Activated naive CD8-positive, alpha-beta T cell treated with anti-CD3 and anti-CD28 coated beads for 36 hours (primary cell): Measurements from ENCODE around the gene SP3. TPM values are rescaled to one million over a fixed set of nuclear protein-coding genes. Genes with fewer than 3 reads are reported as not detected.

Experiments used
- DNase-seq: peaks from one replicate; pipeline ENCODE4 v3.0.0; 2021
- H3K27ac Mint-ChIP-seq: one replicate; pipeline ENCODE4 v1.8.0; 2022; ENCODE audit warnings: mild to moderate bottlenecking, moderate library complexity, mixed read lengths
- H3K27me3 Mint-ChIP-seq: one replicate; pipeline ENCODE4 v1.8.0; 2022; ENCODE audit warnings: mild to moderate bottlenecking, mixed read lengths
- H3K36me3 Mint-ChIP-seq: one replicate; pipeline ENCODE4 v1.8.0; 2021; ENCODE audit warnings: mild to moderate bottlenecking, mixed read lengths
- H3K4me1 Mint-ChIP-seq: one replicate; pipeline ENCODE4 v1.8.0; 2021; ENCODE audit warnings: mixed read lengths
- H3K4me3 Mint-ChIP-seq: one replicate; pipeline ENCODE4 v1.8.0; 2022; ENCODE audit warnings: mild to moderate bottlenecking, moderate library complexity, mixed read lengths
- H3K9me3 Mint-ChIP-seq: one replicate; pipeline ENCODE4 v1.8.0; 2022; ENCODE audit warnings: mixed read lengths
- total RNA-seq, 2 experiments: library from RNA; stranded (reverse); gene quantifications; one replicate each; pipeline ENCODE4 v1.2.3, GENCODE V29; 2021

SP3 gene
- 10 to 100 TPM; 84.7 to 86.8 TPM for total RNA-seq

DNA sequence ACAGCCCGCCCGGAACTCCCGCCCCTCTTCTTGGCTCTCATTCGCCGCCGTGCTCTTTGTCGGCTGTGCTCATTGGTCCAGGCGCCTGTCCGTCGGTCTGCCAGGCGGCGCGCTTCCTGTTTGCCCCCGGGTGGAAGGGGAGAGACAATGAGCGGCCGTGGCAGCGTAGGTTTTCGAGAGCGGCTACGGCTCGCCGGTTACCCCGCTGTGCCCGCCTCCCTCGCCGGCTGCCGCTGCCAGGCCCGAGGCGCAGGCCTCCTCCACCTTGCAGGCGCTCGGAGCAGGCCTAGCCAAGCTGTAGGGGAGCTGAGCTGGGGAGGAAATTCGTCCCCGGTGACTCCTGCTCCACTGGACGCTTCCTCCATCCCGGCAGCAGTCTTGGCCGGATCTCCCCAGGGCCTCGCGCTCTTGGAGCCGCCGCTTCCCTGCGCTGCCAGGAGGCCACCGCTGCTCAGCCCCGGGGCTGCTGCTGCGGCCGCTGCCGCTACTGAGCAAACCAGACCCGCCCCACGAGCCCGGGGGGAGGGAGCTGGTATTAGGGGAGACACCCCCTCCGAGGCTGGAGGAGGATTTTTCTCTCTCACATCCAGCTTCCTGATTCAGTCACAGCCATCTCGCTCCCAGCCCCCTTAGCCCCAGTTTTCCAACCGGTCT is at the start of gene SP3:
Gene SP3 (minus strand): TSS at position 2 of the 654 bp plus-strand sequence. CDS start 202 bp downstream, outside the sequence.
- peak within 1 kb of the TSS; percentile 99 for H3K27ac Mint-ChIP-seq
- peaks cover under 1% of the 10 kb centered on the region for H3K9me3 Mint-ChIP-seq
- peaks cover 24% of the 10 kb centered on the region for H3K36me3 Mint-ChIP-seq
- DNase-seq, result peak; percentile 95
- no peaks in the 10 kb centered on the region for H3K27me3 Mint-ChIP-seq
- peak within 1 kb of the TSS; percentile 96 for H3K4me3 Mint-ChIP-seq
- peaks cover 23% of the 10 kb centered on the region for H3K4me1 Mint-ChIP-seq

DNA sequence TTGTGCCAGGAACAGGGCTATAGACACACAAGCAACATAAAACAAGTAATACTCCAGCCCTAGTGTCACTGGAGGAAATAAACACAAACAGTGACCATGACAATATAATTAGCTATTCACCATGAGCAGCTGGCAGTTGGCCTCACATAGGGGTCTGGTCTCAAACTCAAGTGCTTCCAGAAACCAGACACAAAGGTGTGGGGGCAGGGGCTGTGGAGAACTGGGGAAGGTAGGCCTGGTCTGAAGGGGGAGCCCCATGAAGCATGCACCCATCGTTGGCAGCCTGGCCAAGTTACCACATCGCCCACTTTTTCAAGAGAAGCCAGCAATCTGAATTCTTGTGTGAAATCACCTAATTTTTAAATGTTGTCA is 49.5 kb upstream of the SP3 start:
- Mint-ChIP-seq H3K36me3 (no peaks in the 10 kb centered on the region), H3K27ac (no peak overlapping the region), H3K27me3 (peaks cover 23% of the 10 kb centered on the region), H3K4me1 (peaks cover 9% of the 10 kb centered on the region), H3K4me3 (no peak overlapping the region), H3K9me3 (no peaks in the 10 kb centered on the region)
- DNase-seq, result no peak

DNA sequence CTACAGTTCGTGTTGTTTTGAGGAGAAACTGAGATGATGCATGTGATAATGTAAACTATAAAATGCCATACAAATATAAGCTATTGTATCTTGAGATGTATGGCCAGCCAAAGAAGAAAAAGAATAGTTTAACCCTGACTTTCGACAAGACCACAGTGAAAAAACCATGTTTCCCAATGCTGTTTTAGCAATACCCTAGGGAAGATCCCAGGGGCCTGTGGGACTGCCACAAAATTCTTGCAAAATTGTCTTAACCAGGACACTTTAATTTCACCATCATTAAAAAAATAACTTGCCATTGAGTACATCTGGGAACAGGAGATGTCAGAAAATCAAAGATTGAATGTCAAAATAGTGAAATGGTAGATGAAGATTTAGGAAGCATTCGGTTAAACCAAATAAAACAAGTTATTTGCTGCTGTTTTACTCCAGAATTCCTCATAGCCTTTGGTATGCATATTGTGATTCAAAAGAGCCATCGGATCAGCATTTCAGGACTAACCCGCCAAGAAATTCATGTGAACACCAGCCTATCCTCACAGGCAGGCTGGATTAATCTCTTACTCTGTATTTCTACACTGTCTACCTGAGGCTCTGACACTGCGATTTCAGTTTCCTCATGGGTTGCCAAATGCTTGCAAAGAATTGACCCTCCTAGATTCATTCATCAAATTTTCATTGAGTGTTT is 49.0 kb upstream of the SP3 start:
- no peak for DNase-seq
- peaks cover 9% of the 10 kb centered on the region for H3K4me1 Mint-ChIP-seq
- no peaks in the 10 kb centered on the region for H3K9me3 Mint-ChIP-seq
- no peak overlapping the region for H3K4me3 Mint-ChIP-seq
- H3K27me3 Mint-ChIP-seq, result peaks cover 26% of the 10 kb centered on the region
- H3K27ac Mint-ChIP-seq, result no peak overlapping the region
- H3K36me3 Mint-ChIP-seq, result no peaks in the 10 kb centered on the region

DNA sequence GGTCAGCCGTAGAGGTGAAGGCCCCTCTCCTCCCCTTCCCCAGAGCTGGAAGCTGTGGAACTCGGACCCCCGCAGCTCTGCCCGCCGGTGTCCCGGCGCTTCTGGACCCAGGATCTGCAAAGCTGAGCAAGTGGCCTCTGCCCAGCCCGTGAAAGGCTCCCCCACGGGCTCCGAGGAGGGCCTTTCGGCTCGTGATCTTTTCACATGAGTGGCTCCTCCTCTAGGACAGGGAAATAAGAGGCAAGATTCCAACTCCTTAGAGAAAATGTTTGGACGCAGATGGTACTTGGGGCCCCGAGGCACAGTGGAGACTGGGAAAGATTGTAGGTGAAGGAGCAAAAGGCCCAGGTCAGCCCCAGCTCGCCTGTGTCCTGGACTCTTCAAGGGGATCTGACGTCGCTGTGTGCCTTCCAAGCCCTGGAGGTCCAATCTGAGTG is 48.2 kb upstream of the SP3 start:
- Mint-ChIP-seq H3K36me3 (no peaks in the 10 kb centered on the region), H3K4me3 (peak overlapping the region; percentile 57), H3K4me1 (peaks cover 9% of the 10 kb centered on the region), H3K27ac (no peak overlapping the region), H3K27me3 (peaks cover 29% of the 10 kb centered on the region), H3K9me3 (no peaks in the 10 kb centered on the region)
- no peak for DNase-seq

DNA sequence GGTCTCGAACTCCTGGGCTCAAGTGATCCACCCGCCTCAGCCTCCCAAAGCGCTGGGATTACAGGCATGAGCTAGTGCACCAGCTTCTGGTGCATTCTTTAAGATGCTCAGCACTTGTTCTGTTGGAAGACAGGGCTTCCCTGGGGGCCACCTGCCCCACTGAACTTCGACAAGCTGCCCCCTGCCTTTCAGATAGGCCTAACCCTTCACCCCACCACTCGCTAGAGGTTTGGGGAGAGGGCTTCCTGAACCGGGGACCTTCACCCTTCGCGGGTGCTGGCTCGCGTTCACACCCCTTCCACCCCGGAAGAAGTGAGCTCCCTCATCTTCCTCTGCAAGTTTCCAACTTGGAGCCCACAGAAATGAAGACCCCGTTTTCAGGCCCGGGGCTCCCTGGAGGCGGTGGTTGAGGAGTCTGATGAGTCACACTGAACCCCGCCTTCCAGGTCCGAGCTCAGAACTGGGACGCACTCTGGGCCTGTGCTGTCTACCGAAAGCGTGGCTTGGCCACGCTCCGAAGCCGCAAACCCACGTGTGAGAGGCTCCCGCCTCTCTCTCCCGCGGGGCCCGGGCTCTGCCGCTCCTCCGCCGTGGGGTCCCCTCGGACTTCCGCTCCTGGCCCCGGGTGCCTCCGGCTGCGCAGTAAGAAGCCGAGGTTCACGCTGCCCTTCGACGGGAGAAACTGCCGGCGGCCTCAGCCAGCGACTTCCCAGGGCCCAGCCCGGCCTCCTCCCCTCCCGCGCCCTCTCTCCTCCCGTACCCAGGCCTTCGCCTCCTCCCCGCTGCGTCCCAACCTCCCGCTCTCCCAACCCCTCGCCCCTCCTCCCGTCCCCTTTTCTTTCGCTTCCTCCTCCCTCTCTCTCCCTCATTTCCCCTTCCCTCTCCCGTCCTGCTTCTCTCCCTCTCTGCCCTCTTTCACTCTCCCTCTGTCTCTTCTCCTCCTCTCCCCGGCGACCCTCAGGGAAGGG is 47.5 kb upstream of the SP3 start:
- Mint-ChIP-seq H3K9me3 (no peaks in the 10 kb centered on the region), H3K4me3 (peak overlapping the region; percentile 57), H3K36me3 (no peaks in the 10 kb centered on the region), H3K27ac (peak overlapping the region; percentile 12), H3K4me1 (peaks cover 9% of the 10 kb centered on the region), H3K27me3 (peaks cover 29% of the 10 kb centered on the region)
- peak; percentile 31 for DNase-seq

DNA sequence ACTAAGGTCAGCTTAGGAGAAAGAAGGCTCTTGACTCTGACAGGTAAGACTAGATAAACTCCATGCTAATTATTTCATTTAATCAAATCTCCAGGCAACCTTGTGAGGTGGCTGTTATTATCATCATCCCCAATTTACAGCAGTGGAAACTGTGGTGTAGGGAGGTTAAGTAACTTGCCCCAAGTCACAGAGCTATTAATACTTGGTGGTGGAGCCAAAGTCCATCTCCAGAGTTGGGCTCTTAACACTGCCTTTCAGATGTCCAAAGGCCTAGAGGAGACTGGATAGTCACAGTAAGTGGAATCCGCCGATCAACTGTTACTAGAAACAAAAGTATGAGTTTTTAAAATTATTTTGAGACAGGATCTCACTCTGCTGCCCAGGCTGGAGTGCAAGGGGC is 46.6 kb upstream of the SP3 start:
- no peak overlapping the region for H3K4me3 Mint-ChIP-seq

DNA sequence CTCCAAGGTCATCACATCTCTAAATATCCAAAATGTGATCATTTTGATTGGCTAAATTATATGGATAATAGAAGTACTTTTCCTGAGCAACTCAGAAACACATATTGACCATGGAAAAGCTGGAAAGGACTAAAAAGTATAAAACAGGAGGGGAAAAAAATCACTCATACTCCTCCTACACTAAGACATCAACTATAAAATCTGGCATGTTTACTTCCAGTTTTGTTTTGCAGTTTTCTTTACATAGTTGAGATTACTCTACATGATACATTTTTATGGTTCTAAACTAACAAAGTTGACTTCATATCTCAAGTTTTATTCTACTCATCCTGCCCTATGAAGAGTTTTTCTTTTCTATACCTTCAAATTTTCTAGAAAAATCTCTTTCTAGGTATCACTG is 46.0 kb upstream of the SP3 start:
- no peaks in the 10 kb centered on the region for H3K9me3 Mint-ChIP-seq
- H3K27me3 Mint-ChIP-seq, result peaks cover 29% of the 10 kb centered on the region
- H3K4me1 Mint-ChIP-seq, result peaks cover 9% of the 10 kb centered on the region
- no peaks in the 10 kb centered on the region for H3K36me3 Mint-ChIP-seq
- no peak for DNase-seq
- no peak overlapping the region for H3K4me3 Mint-ChIP-seq
- no peak overlapping the region for H3K27ac Mint-ChIP-seq

More for the DNA sequence above, 46.6 kb upstream of the SP3 start:
- no peak overlapping the region for H3K27ac Mint-ChIP-seq
- peaks cover 29% of the 10 kb centered on the region for H3K27me3 Mint-ChIP-seq
- H3K9me3 Mint-ChIP-seq, result no peaks in the 10 kb centered on the region
- no peak for DNase-seq
- no peaks in the 10 kb centered on the region for H3K36me3 Mint-ChIP-seq
- H3K4me1 Mint-ChIP-seq, result peaks cover 9% of the 10 kb centered on the region

DNA sequence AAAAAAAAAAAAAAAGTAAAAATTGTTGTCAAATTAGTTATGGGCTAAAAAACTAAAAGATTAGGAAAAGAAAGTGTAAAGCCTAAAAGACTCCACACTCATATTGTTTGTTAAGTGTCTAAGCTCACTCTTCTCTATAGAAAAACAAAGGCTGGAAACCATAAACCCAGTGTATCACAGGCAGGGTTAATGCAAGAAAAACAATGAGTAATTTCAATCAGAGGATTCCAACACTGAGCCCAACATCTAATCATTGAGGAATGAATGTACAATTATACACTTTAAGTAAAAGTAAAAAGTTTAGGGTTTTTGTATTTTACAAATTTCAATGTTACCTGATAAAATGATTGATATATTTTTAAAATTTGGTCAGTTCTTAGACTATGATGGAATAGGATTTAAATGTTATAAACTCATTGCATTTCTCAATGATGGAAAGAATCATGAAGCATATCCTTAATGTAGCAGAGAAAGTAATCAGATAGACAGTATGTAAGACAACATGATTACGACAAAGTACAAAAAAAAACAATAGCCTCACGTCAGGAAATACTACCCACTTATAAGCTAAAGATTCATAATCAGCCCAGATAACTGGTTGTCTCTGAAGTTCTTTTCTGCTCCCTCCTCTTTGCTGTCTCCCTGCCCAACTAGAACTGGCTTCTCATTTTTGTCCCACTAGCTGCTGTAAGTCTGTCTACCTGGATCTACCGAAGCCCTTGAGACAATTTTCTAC is 44.5 kb upstream of the SP3 start:
- Mint-ChIP-seq H3K27me3 (peaks cover 29% of the 10 kb centered on the region), H3K4me3 (no peak overlapping the region), H3K27ac (no peak overlapping the region), H3K36me3 (no peaks in the 10 kb centered on the region), H3K9me3 (no peaks in the 10 kb centered on the region), H3K4me1 (peaks cover 11% of the 10 kb centered on the region)
- no peak for DNase-seq

DNA sequence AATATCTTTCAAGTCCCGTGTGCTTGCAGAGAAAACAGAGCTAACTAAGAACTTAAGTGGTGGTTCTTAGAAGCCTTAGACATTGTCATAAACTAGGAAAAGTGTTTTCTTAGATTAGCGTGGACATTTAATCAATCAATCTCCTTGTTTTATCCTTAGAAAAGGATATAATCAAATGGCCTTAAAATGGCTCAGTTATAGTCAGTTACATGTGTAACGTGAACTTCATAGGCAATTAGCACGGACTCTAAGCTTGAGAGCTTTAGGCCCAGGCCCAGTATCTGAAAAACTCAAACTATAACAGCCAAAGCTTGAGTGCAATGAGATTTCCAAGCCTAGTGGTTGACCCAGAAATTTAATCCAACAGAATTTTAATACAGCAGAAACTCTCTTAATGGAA is 43.5 kb upstream of the SP3 start:
- no peaks in the 10 kb centered on the region for H3K9me3 Mint-ChIP-seq
- H3K27me3 Mint-ChIP-seq, result peaks cover 28% of the 10 kb centered on the region
- H3K36me3 Mint-ChIP-seq, result no peaks in the 10 kb centered on the region
- H3K4me3 Mint-ChIP-seq, result no peak overlapping the region
- H3K27ac Mint-ChIP-seq, result no peak overlapping the region
- DNase-seq, result no peak
- H3K4me1 Mint-ChIP-seq, result peaks cover 9% of the 10 kb centered on the region

DNA sequence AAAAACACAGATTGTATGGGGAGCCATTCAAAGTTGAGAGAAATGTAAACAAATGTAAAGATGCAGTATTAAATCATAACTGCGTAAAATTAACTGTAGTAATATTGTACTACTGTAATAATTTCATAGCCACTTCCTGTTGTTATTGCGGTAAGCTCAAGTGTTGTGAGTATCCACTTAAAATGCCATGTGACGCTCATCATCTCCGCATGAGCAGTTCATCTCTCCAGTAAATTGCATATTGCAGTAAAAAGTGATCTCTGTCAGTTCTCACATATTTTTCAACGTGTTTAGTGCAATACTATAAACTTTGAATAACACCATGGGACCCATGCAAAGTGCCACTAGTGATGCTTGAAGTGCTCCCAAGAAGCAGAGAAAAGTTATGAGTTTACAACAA is 41.8 kb upstream of the SP3 start:
- no peak for DNase-seq
- Mint-ChIP-seq H3K9me3 (no peaks in the 10 kb centered on the region), H3K4me1 (peaks cover 4% of the 10 kb centered on the region)

DNA sequence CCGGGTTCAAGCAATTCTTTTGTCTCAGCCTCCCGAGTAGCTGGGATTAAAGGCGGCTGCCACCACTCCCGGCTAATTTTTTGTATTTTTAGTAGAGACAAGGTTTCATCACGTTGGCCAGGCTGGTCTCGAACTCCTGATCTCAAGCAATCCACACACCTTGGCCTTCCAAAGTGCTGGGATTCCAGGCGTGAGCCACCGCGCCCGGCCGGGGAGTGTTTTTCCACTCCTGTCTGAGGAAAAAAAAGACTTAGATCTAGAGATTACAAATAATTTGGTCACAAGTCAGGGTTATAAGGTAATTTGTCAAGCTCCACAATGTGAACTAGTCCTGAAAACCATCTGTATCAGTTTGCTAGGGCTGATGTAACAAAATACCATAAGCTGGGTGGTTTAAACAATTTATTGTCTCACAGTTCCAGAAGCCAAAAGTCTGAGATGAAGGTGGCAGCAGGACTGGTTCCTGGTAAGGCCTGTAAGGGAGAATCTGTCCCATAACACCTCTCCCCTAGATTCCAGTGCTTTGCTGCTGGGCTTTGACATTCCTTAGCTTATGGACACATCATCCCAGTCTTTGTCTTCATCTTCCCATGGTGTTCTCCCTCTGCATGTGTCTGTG is 40.7 kb upstream of the SP3 start:
- no peak for DNase-seq
- no peak overlapping the region for H3K4me3 Mint-ChIP-seq
- H3K27me3 Mint-ChIP-seq, result peaks cover 14% of the 10 kb centered on the region
- H3K4me1 Mint-ChIP-seq, result peaks cover 2% of the 10 kb centered on the region
- H3K27ac Mint-ChIP-seq, result no peak overlapping the region
- no peaks in the 10 kb centered on the region for H3K9me3 Mint-ChIP-seq
- no peaks in the 10 kb centered on the region for H3K36me3 Mint-ChIP-seq

More for the DNA sequence above, 41.8 kb upstream of the SP3 start:
- Mint-ChIP-seq H3K27me3 (peaks cover 21% of the 10 kb centered on the region), H3K36me3 (no peaks in the 10 kb centered on the region), H3K27ac (no peak overlapping the region), H3K4me3 (no peak overlapping the region)

DNA sequence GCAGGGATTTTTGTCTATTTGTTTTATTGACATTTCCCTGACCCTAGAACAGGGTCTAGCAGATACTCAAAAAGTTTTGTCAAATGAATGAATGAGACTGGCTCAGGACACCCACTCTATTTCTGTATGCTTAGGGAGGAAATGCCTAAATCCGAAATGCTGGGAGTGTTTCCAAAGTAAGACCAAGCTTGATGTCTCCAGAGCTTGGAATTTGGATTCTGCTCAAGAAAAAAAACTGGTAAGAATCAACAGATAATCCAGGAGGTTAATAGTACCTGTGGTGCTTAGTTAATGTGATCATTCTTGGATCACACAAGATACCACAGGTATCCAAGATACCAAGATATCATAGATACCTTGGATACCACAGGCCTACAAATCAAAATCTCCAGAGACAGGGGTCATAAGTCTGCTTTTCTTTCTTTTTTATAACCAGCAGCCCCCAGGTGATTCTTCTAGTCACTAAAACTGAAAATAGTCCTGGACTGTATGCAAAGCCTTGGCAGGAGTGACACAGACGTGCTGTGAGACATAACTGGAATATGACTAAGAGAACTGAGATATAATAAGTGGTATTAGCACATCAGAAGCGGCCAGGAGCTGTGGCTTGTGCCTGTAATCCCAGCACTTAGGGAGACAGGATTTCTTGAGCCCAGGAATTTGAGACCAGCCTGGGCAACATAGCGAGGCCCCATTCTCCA is 39.9 kb upstream of the SP3 start:
- Mint-ChIP-seq H3K4me3 (no peak overlapping the region), H3K4me1 (peaks cover 2% of the 10 kb centered on the region), H3K27me3 (peaks cover 10% of the 10 kb centered on the region), H3K36me3 (no peaks in the 10 kb centered on the region), H3K27ac (peak overlapping the region; percentile 40), H3K9me3 (no peaks in the 10 kb centered on the region)
- DNase-seq, result no peak

DNA sequence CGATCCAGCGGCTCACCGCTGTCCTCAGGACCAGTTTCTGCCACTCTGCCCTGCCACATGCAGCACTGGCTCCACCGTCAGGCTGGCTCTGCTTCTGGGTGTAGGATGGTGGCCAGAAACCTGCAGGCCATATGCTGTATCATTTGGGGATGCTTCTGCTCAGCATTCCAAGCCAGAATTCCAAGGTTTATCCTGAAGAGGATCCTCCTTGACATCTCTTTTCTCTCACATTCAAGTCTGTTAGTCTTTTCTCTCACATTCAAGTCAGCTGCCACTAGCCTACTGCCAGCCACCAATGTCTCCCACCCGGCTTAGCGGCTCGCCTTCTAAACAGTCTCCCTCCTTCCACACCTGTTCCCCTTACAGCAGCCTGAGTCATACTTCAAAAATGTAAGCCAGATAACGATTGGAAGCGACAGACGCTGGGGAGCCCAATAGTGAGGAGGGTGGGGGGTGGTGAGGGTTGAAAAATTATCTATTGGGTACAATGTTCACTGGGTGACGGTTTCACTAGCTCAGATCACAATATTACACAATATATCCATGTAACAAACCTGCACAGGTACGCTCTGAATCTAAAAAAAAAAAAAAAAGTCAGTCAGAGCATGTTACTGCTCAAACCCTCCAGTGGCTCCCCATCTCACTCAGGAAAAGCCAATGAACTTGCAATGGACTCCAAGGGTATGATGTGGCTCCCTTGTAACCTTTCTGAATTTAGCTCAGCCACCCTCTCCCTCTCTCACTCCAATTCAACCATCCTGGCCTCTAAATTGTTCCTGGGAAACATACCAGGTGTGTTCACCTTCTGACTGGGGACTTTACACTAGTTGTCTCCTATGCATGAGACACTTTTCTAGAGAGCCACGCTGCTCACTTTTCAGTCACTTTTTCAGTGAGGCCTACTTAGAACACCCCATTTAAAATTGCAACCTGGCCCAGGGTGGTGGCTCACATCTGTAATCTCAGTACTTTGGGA is 38.8 kb upstream of the SP3 start:
- DNase-seq, result no peak
- Mint-ChIP-seq H3K27me3 (peaks cover 2% of the 10 kb centered on the region), H3K36me3 (no peaks in the 10 kb centered on the region), H3K4me3 (no peak overlapping the region), H3K27ac (no peak overlapping the region), H3K9me3 (no peaks in the 10 kb centered on the region), H3K4me1 (peaks cover 2% of the 10 kb centered on the region)
